Measurements from ENCODE around the gene NUFIP1. TPM values are rescaled to one million over a fixed set of nuclear protein-coding genes. Genes with fewer than 3 reads are reported as not detected.
"Not testable (repeated sequence)": the region's sequence is repeated elsewhere in the genome, so short reads cannot be mapped to it uniquely, and the experiment has no call there.

The NUFIP1 gene
- total RNA-seq, 1 donor from 2014 or later = 2.4 TPM

- DNase-seq = peak; percentile 77
Observed at GRCh38 chr13:44969551-44970484, 19.5 kb downstream of the NUFIP1 start.

- DNase-seq = no peak
Observed at GRCh38 chr13:44968434-44968815, 20.8 kb downstream of the NUFIP1 start.

DNA sequence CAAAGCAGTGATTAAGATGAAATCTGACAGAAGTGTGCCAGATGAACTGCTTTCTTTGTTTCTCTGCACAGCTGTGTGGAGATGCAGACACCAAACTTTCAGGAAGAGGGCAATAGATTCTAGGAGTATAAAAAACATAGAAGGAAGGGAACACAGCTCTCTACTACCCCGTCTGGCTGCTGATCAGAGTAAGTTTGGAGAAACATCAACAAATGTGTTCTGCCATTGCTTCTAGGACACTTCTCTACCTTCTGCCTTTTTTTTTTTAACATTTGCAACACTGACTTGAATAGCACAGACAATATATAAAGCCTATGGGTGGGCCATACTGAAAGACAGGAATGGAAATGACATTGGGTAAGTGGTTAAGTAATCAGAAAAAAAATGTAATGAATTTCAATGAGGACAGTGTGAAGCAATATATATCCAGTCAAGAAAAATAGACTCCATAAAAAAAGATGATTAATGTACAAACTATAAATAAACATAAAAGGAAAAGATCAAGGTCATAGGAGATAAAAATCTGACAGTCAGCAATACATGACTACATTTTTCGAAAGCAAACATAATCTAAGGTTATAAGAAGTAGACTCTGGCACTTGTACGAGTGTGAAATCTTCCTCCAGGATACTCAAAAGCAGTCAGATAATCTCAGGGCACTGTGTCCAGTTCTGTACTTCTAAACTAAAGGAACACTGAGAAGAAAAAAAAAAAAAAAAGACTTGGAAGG lies 21.4 kb downstream of the NUFIP1 start:
- DNase-seq = peak; percentile 59

DNA sequence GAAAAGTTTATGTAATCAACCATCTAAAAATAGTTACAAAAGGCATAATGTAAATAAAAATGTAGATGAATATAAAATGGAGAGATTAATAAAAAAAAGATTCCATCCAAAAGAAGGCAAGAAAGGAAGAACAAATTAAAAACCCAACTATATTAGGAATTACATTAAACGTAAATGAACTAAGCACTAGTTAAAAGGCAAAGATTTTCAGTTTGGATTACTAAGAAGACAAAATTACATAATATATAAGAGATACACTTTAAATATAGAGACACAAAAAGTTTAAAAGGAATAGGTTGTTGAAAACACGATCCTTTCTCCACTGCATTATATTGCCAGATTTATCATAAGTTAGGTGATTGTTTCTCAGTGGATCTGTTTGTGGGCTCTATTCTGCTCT lies 27.3 kb downstream of the NUFIP1 start:
- no peak for DNase-seq

DNA sequence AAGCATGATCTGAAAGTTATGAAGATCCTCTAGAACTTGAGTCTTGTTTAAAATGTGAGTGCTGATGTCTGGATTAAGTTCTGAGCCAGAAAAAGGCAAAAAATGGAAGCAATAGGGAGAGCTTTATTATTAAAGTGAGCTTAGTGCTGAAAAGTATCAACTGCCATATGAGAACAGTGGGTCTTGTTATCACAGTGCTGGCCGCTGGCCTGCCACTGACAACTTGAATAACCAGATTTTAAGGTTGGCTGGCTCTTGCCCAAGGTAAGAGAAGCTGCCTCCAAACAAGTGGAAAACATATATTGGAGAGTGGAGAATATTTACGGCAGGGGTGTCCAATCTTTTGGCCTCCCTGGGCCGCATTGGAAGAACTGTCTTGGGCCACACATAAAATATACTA lies 33.9 kb downstream of the NUFIP1 start:
- no peak for DNase-seq

- no peak for DNase-seq
Observed at GRCh38 chr13:44954224-44954623, 35.0 kb downstream of the NUFIP1 start.

GRCh38 chr13:44952671-44953070 lies 36.6 kb downstream of the NUFIP1 start:
- no peak for DNase-seq

- DNase-seq = no peak
Observed at GRCh38 chr13:44951184-44951583, 38.1 kb downstream of the NUFIP1 start.

GRCh38 chr13:44943411-44943810 lies 45.9 kb downstream of the NUFIP1 start:
- DNase-seq = not testable (repeated sequence)

DNA sequence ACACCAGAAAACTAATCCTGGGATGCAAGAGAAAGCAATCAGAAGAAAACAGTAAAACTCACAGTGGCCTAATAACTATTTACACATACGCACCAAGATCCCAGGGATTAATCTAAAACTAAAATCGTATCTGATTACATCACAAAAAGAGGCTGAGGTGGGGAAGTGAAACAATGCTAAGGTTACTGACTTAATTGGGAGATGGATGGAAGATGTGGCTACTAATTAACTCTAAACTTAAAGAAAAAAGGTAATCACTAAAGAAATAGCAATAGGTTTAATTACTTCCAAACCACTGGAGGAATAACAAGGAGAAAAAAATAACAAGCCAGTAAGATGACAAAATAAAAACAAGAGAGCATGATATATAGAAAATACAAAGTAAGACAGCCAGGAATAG lies 50.4 kb downstream of the NUFIP1 start:
- DNase-seq = no peak

DNA sequence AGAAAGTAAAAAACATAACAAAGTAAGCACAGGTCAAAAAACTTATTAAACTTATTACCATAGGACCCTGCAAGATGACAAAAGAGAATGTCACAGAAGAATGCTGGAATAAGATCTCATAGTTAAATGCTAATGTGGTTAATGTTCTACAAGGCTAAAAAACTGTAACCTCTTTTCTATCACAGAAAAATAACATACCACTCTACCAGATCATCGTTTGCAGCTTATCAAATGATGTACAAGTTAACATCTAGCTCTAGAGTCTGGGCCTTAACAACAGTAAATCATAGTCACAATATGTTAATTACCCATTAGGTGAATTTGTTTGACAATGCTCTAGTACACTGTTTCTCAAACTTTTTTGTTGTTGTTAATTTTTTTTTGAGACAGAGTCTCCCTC lies 53.0 kb downstream of the NUFIP1 start:
- no peak for DNase-seq

DNA sequence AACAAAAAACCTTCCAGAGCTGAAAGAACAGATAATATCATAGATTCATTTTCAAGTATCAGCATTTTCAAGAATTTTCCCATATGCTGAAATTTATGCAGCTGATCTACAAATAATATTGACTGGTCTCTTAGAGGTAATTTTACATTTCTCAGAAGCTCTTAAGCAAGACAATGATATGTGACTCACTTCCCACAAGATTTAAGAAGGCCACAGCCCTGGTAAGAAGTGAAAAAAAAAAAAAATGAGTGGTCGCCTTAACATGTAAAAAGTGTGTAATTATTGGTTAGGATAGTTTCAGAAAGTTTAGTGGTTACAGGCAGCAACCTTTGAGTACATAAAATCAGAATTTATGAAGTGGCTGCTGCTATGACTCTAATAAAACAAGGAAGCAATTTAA lies 54.5 kb downstream of the NUFIP1 start:
- peak; percentile 63 for DNase-seq

DNA sequence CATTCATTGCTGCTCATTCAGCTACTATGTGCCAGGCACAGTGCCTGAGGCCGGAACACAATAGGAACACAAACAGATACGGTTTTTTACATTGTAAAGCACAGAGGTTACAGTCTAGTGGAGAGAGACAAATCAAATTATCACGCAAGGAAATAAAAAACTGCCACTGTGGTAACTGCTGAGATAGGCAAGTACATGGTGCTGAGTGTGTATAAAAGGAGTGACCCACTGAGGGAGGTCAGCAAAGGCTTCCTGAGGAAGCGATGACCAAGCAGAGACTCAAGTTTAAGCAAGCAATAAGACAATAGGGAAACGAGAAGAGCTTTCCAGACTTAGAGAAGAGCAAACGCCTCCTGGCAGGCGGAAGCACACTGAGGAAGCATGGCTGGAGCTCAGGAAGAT lies 56.4 kb downstream of the NUFIP1 start:
- DNase-seq = peak; percentile 96

- no peak for DNase-seq
Observed at GRCh38 chr13:44932171-44932849, 57.0 kb downstream of the NUFIP1 start.

DNA sequence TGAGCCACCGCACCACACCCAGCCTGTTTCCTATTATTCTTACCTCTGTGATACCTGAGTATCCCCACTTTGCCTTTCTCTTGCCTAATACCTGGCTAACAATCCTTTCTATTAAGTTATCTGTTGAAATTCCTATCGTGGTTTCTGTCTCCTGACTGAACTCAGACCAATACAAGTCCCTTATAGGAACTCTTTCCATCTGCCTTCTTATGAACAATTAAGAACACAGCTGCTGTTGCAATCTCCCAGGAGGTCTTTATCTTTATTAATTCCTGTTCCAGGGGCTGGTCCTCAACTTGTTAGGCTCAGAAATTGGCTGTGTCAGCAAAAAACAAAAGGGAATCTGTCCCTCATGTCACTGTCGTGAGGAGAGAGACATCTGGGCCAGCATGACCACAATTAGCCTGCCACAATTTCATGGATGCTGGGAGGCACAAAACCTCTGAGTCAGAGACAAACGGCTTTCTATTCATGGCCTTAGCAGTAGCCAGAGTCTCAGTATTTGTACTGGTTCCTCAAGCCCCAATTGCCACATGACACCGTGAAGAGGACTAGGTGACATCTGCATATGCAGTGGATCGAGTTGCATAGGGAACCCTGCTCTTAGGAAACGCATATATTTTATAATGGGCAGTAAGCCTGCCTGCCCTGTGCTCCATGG lies 58.2 kb downstream of the NUFIP1 start:
- DNase-seq = peak; percentile 21

DNA sequence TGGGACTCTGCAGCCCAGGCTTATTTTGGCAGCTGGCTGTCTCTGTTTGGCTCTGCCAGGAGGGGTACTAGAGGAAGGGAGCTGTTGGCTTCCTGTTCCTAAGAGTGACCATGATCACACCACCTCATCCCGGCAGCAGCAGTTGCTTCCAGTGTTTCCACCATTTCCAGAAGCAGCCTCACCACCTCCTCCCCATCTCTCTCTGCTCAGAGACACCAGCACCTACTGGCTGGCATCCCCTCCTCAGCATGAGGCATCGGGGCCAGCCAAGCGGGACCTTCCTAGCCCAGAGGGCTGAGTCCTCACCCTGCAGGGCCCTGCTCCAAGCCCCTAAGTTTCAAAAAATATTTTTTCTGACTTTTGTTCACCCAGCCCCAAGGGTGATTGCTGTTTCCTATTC lies 59.0 kb downstream of the NUFIP1 start:
- no peak for DNase-seq

DNA sequence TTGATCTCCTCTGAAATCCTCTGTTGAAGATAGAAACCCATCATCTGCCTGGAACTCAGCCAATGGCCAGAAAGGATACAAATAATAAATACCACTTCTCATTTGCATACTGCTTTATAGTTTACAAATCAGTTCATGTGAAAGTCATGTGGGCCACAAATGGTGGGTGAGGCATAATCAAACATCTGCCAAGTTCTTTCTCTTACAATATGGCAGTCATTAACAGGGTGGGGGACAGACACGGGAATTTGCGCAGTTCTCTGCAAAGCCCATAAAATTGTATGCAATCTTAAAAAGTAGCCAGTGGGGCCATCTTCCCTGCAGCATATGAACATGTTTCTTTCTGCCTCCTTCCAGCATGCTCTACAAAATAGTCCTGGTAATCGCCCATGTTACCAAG lies 59.6 kb downstream of the NUFIP1 start:
- DNase-seq = no peak

DNA sequence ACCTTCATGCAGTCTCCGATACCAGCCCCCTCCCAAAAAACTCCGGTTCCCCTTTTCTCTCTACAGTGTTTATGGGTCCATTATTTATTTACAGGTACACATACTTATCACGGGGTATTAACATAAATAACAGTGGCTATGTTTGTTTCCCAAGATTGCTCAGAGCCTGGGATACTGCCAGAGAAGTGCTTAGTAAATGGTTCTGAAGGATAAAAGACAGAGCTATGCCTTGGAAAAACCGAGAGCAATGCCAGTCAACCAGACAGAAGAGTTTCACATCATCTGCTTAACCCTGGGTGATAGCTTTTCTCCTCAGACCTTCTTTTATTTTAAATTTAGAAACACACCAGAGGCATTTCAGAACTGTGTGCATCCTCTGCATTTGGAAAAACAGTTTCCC lies 61.3 kb downstream of the NUFIP1 start:
- DNase-seq = no peak

DNA sequence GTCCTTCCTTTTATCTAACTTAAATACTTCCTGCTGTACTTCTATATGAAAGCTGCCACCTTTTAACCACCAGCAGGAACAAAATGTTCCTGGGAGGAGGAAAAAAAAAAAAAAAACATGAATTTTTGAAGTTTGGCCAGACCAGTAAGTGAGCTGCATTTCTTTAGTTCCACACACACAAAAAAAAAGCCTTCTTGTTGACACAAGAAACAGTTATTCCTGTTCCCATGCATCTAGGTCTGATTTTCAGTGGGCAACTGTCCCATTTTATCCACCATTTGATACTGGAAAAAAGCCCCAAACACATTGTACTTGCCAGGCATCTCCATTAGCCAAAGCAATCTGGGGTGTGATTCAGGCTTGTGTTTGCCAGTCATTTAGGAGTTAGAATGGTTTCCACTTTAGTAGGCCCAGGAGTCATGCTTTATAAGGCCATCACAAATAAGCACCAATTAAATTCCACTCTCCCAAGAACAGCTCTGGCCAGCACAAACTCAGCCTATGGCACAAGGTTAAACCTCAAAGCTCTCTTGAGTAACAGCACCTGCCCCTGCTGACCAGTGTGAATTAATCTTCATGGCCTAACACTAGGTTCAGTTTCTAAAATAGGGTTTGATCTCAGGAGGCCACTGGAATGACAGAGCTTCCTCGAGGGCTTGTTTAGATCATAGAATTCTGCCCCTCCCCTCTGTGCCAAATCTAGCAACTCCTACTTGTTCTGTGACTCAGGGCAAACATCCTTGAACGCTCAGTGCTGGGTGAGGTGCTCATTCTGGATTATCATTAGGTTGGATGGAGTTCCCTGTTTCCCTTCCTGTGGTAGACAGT lies 67.1 kb downstream of the NUFIP1 start:
- DNase-seq = peak; percentile 78

DNA sequence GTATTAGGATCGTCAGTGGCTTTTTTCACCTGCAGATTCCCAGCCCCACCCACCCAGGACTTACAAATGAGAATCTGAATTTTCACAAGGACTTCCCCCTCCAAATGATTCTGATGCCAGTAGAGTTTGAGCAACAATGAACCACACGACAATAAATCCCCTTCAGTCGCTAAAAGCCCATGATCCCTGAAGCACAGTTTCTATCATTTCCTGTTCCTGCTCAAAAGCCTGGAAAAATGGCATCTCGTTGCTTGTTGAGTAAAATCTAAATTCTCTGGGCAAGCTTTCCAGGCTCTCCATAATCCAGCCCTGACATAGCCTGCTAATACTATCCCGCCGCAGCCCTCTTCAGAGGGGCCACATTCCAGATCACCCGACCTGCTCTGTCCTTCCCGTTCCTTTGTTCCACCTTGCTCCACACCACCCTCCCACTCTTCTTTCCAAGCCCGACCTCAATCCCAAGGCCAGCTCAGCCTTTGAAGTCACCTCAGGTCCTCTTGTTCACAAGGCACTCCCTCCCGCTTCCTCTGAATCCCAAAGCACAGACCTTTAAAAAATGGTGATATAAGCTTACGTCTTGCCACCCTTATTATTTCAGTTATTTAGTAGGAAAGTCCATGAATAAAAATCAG lies 67.9 kb downstream of the NUFIP1 start:
- no peak for DNase-seq

- no peak for DNase-seq
Observed at GRCh38 chr13:44920013-44920412, 69.3 kb downstream of the NUFIP1 start.

Measured in dermis blood vessel endothelial cell (primary cell).